GM12878 (cell line): ENCODE results near the gene AK8. TPM values are rescaled to one million over a fixed set of nuclear protein-coding genes. Genes with fewer than 3 reads are reported as not detected.

ENCODE experiments used
- ATAC-seq: fragments of 200-7000 bp; cut with Tn5 transposase; 3 replicates; pipeline ENCODE4 v1.9.1; 2020; ENCODE audit warnings: mild to moderate bottlenecking, moderate library complexity
- BruUV-seq: library from RNA; stranded (reverse); fragments of 400-500 nt; replicated peaks from 2 replicates; lab custom pipeline; 2021; lab: Mats Ljungman, UMichigan
- CTCF ChIA-PET: fragments of 300-600 bp; sonication (Branson Sonifier 250); formaldehyde crosslinking; extraction: SDS; loops from one replicate; lab custom pipeline; 2021; ENCODE audit warnings: inconsistent platforms; lab: Yijun Ruan, JAX
- POLR2A ChIA-PET: fragments of 350-600 bp; formaldehyde crosslinking; extraction: SDS; loops from one replicate; lab custom pipeline; 2021; ENCODE audit warnings: inconsistent platforms; lab: Charles Lee
- RAD21 ChIA-PET: fragments of 300-600 bp; sonication (Branson Sonifier 250); formaldehyde crosslinking; loops from one replicate; lab custom pipeline; 2023; ENCODE audit warnings: antibody characterized with exemption; ENCODE audit not compliant: unreplicated experiment; lab: Charles Lee
- SMC1A ChIA-PET: fragments of 300-600 bp; sonication (Branson Sonifier 250); formaldehyde crosslinking; loops from one replicate; lab custom pipeline; 2023; ENCODE audit not compliant: unreplicated experiment, uncharacterized antibody; lab: Charles Lee
- DNase-seq: peaks from one replicate; pipeline ENCODE4 v3.0.0-alpha.2; 2011; ENCODE audit warnings: low read depth, low spot score
- FAIRE-seq: peaks from 3 replicates; lab custom pipeline; 2011; peaks lifted over from hg19 to GRCh38; lab: Jason Lieb, UNC
- H2AFZ ChIP-seq: 2 replicates; pipeline ENCODE4 v1.6.0; 2011; ENCODE audit warnings: low read depth, low read length, control low read depth; ENCODE audit not compliant: control insufficient read depth
- H3K27ac ChIP-seq: 2 replicates; pipeline ENCODE4 v1.5.1; 2011; ENCODE audit warnings: control low read depth; ENCODE audit not compliant: control insufficient read depth, insufficient read depth
- H3K27me3 ChIP-seq, 2 experiments: replicated peaks in 1 of 2; 2 replicates each; pipeline versions ENCODE4 v1.6.0 to v1.6.1; 2011; ENCODE audit warnings: low read length in 1 of 2; ENCODE audit not compliant: control insufficient read depth in 2 of 2, insufficient read depth in 2 of 2
- H3K36me3 ChIP-seq, 2 experiments: 2 replicates each; pipeline ENCODE4 v1.5.1; 2011; ENCODE audit warnings: low read length in 1 of 2; ENCODE audit not compliant: control insufficient read depth in 2 of 2, insufficient read depth in 2 of 2
- H3K4me1 ChIP-seq: 2 replicates; pipeline ENCODE4 v1.6.1; 2011; ENCODE audit warnings: mild to moderate bottlenecking, low read length, moderate library complexity, mixed read lengths; ENCODE audit not compliant: control insufficient read depth, insufficient read depth
- H3K4me2 ChIP-seq: 2 replicates; pipeline ENCODE4 v1.6.0; 2011; ENCODE audit warnings: control low read depth; ENCODE audit not compliant: control insufficient read depth, insufficient read depth
- H3K4me3 ChIP-seq: fragments of 200-600 bp; sonication (generic); 2 replicates; pipeline ENCODE4 v1.5.1; 2016
- H3K79me2 ChIP-seq: 2 replicates; pipeline ENCODE4 v1.6.0; 2011; ENCODE audit warnings: low read length; ENCODE audit not compliant: control insufficient read depth, insufficient read depth
- H3K9ac ChIP-seq: 2 replicates; pipeline ENCODE4 v1.8.0; 2011; ENCODE audit warnings: low read length, control low read depth, mixed read lengths; ENCODE audit not compliant: control insufficient read depth, insufficient read depth
- H3K9me3 ChIP-seq: replicated peaks from 3 replicates; pipeline ENCODE4 v1.5.1; 2011; ENCODE audit warnings: mild to moderate bottlenecking, low read length; ENCODE audit not compliant: control insufficient read depth, insufficient read depth
- H4K20me1 ChIP-seq: 2 replicates; pipeline ENCODE4 v1.6.0; 2011; ENCODE audit not compliant: control insufficient read depth, insufficient read depth
- CEBPB ChIP-seq, 2 experiments: fragments of 150-350 bp in 1 of 2; IDR thresholded peaks; 2 replicates each; pipeline ENCODE4 v1.6.1; 2012 to 2014; ENCODE audit warnings: low read depth in 2 of 2, low read length in 2 of 2, borderline replicate concordance in 1 of 2, inconsistent platforms in 1 of 2
- MEF2A ChIP-seq: IDR thresholded peaks from 2 replicates; pipeline ENCODE4 v1.6.1; 2011; ENCODE audit warnings: low read depth, mild to moderate bottlenecking, low read length, moderate library complexity; ENCODE audit not compliant: insufficient read depth
- MTA2 ChIP-seq: fragments of 450-650 bp; IDR thresholded peaks from 2 replicates; pipeline ENCODE4 v1.6.1; 2016; ENCODE audit warnings: low read depth, mild to moderate bottlenecking, moderate library complexity
- NR2C1 ChIP-seq: fragments of 450-650 bp; IDR thresholded peaks from 2 replicates; pipeline ENCODE4 v1.6.1; 2017; ENCODE audit warnings: antibody characterized with exemption, mild to moderate bottlenecking, moderate library complexity
- POLR2A ChIP-seq: IDR thresholded peaks from 2 replicates; pipeline ENCODE4 v1.6.1; 2011; ENCODE audit warnings: low read depth, mild to moderate bottlenecking, low read length
- ZSCAN29 ChIP-seq: fragments of 450-650 bp; IDR thresholded peaks from 2 replicates; pipeline ENCODE4 v1.6.1; 2017; ENCODE audit warnings: mild to moderate bottlenecking, moderate library complexity
- WGBS: methylation state at CpG from one replicate; pipeline ENCODE4 v1.1.6; 2016; ENCODE audit warnings: low lambda C conversion rate; ENCODE audit not compliant: insufficient replicate concordance, insufficient coverage; ENCODE audit errors: missing lambda C conversion rate; 5-methylcytosine and 5-hydroxymethylcytosine counted together
- in situ Hi-C: fragments of 300-500 bp; cut with MboI; formaldehyde crosslinking; loops from 9 replicates; pipeline ENCODE4 v1.14.3; 2018; ENCODE audit warnings: mixed read lengths
- intact Hi-C: fragments of 100-400 bp; cut with micrococcal nuclease; formaldehyde crosslinking; loops from one replicate; pipeline ENCODE4 v1.14.2; 2022; ENCODE audit not compliant: unreplicated experiment
- polyA plus RNA-seq, 11 experiments: library from polyadenylated mRNA; depleted of rRNA in 4 of 11; unstranded in 6 of 11; stranded (reverse) in 5 of 11; fragments of >200 nt; fragmentation: Nextera tagmentation in 4 of 11; fragmentation: Illumina TruSeq in 1 of 11; extraction: Ambion mirVana in 4 of 11; extraction: Trizol in 1 of 11; gene quantifications; 1 replicate in 1 of 11; 2 replicates in 10 of 11; pipeline versions ENCODE4 v1.2.1 to v1.2.3, GENCODE V29; 2011 to 2016; ENCODE audit warnings: inconsistent platforms in 2 of 11, missing spikeins in 2 of 11, low read depth in 1 of 11
- total RNA-seq, 4 experiments: library from RNA; depleted of rRNA in 3 of 4; stranded (reverse); fragments of >200 nt in 3 of 4; fragmentation: Illumina TruSeq in 1 of 4; extraction: Trizol in 1 of 4; gene quantifications; 2 replicates each; pipeline versions ENCODE4 v1.2.1 to v1.2.3, GENCODE V29; 2013 to 2021
- TF ChIP-seq, protein P1 (sequence below): fragments of 450-650 bp; IDR thresholded peaks from 2 replicates; pipeline ENCODE4 v1.6.1; 2016; ENCODE audit warnings: mild to moderate bottlenecking

Gene AK8
- total and polyA plus RNA-seq, 10 of the 15 experiments (the other 5 are each of a cell fraction or from before 2014, with no cell fraction given), result 0.03 to 0.12 (median 0.06) TPM; not detected in 5

- RAD21 ChIA-PET, result no interaction called here
- intact Hi-C loops (no loop called here), in situ Hi-C loops (no loop called here)
- TF ChIP-seq NR2C1 (no peak), MEF2A (no peak), POLR2A (no peak), MTA2 (no peak)
- Histone ChIP-seq H4K20me1 (no peaks in the 10 kb centered on the region), H3K27ac (no peak overlapping the region), H3K4me1 (no peaks in the 10 kb centered on the region), H3K27me3 (0 out of 4 replicates have a peak, but pooled peaks cover 0 to 2% of the 10 kb centered on the region in 2 experiments), H3K9ac (no peak overlapping the region), H3K36me3 (no peaks in the 10 kb centered on the region), H3K79me2 (no peaks in the 10 kb centered on the region), H2AFZ (no peak overlapping the region), H3K4me2 (no peak overlapping the region), H3K9me3 (no peaks in the 10 kb centered on the region), H3K4me3 (no peak overlapping the region)
- POLR2A ChIA-PET, result interaction anchor here (2.0 kb wide), 1 partner anchor 15 kb away, joined by 6 read pairs; no protein-coding TSS in a partner anchor
- ATAC-seq, result no peak
- WGBS, result 79% methylated on average over 4 of the region's 4 CpGs
- CTCF ChIA-PET, result interaction anchor here (0.9 to 1.1 kb wide), 2 partner anchors 10 to 15 kb away, joined by 3 to 5 read pairs; no protein-coding TSS in a partner anchor
- no TSS peak for BruUV-seq
- no peak for FAIRE-seq
- SMC1A ChIA-PET, result interaction anchor here (0.6 kb wide), 1 partner anchor 813 kb away, joined by 3 read pairs; no protein-coding TSS in a partner anchor
- DNase-seq, result no peak
Measured at GRCh38 chr9:132784286-132784830, 93.7 kb downstream of the AK8 start.

GRCh38 chr9:132783006-132783405 lies 95.1 kb downstream of the AK8 start:
- ChIA-PET CTCF (no interaction called here), SMC1A (interaction anchor here (1.4 kb wide), 1 partner anchor 117 kb away, joined by 5 read pairs; no protein-coding TSS in a partner anchor), POLR2A (interaction anchor here (1.8 kb wide), 1 partner anchor 14 kb away, joined by 4 read pairs; no protein-coding TSS in a partner anchor), RAD21 (no interaction called here)
- no peaks in the 10 kb centered on the region for H3K79me2 ChIP-seq
- ATAC-seq (no peak), FAIRE-seq (no peak), DNase-seq (no peak)
- no peak overlapping the region for H3K4me2 ChIP-seq
- no peak overlapping the region for H3K4me3 ChIP-seq
- TF ChIP-seq ZSCAN29 (no peak), CEBPB (IDR thresholded peaks at IDR 0.05; ENCODE audit: borderline replicate concordance in 1 of 2, low read depth in 2 of 2, low read length in 2 of 2) (no peak)
- TF ChIP-seq, protein P1, sequence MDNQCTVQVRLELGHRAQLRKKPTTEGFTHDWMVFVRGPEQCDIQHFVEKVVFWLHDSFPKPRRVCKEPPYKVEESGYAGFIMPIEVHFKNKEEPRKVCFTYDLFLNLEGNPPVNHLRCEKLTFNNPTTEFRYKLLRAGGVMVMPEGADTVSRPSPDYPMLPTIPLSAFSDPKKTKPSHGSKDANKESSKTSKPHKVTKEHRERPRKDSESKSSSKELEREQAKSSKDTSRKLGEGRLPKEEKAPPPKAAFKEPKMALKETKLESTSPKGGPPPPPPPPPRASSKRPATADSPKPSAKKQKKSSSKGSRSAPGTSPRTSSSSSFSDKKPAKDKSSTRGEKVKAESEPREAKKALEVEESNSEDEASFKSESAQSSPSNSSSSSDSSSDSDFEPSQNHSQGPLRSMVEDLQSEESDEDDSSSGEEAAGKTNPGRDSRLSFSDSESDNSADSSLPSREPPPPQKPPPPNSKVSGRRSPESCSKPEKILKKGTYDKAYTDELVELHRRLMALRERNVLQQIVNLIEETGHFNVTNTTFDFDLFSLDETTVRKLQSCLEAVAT, result no peak
- in situ Hi-C loops (no loop called here), intact Hi-C loops (no loop called here)
- 0 out of 4 replicates have a peak, but pooled peaks cover 0 to 2% of the 10 kb centered on the region in 2 experiments for H3K27me3 ChIP-seq
- no peaks in the 10 kb centered on the region for H3K36me3 ChIP-seq
- WGBS, result 22% methylated on average over 4 of the region's 4 CpGs
- H3K9me3 ChIP-seq, result no peaks in the 10 kb centered on the region
- BruUV-seq, result no TSS peak
- no peak overlapping the region for H3K9ac ChIP-seq
- no peak overlapping the region for H2AFZ ChIP-seq
- no peak overlapping the region for H3K27ac ChIP-seq
- no peaks in the 10 kb centered on the region for H3K4me1 ChIP-seq
- H4K20me1 ChIP-seq, result no peaks in the 10 kb centered on the region
